IMR-90 (cell line): ENCODE results near the gene MYPN. TPM values are rescaled to one million over a fixed set of nuclear protein-coding genes. Genes with fewer than 3 reads are reported as not detected.

Source experiments
- ATAC-seq: fragments of 200-7000 bp; cut with Tn5 transposase; 2 replicates; pipeline ENCODE4 v1.9.1; 2020; ENCODE audit warnings: low read depth, mild to moderate bottlenecking, moderate library complexity
- BruUV-seq: library from RNA; stranded (reverse); fragments of 400-500 nt; replicated peaks from 2 replicates; lab custom pipeline; 2021; lab: Mats Ljungman, UMichigan
- CTCF ChIA-PET: fragments of 300-600 bp; formaldehyde crosslinking; extraction: SDS; loops from one replicate; lab custom pipeline; 2021; ENCODE audit warnings: antibody characterized with exemption; lab: Yijun Ruan, JAX
- POLR2A ChIA-PET: fragments of 300-600 bp; sonication (Branson Sonifier 250); formaldehyde crosslinking; loops from one replicate; lab custom pipeline; 2022; ENCODE audit warnings: antibody characterized with exemption; ENCODE audit not compliant: unreplicated experiment; lab: Charles Lee
- DNase-seq: peaks from one replicate; pipeline ENCODE4 v3.0.0; 2013
- H2AFZ ChIP-seq: replicated peaks from 2 replicates; pipeline ENCODE3; 2013; ENCODE audit warnings: low read length, mild to moderate bottlenecking; ENCODE audit not compliant: poor library complexity
- H2AK5ac ChIP-seq: 2 replicates; pipeline ENCODE4 v1.6.1; 2013; ENCODE audit warnings: low read depth, low read length, inconsistent platforms
- H2AK9ac ChIP-seq: replicated peaks from 2 replicates; pipeline ENCODE3; 2013; ENCODE audit warnings: mild to moderate bottlenecking, low read depth, low read length, moderate library complexity; ENCODE audit not compliant: poor library complexity
- H2BK120ac ChIP-seq: 2 replicates; pipeline ENCODE4 v1.6.1; 2013; ENCODE audit warnings: low read depth, low read length, inconsistent platforms
- H2BK15ac ChIP-seq: 3 replicates; pipeline ENCODE4 v1.6.1; 2013; ENCODE audit warnings: low read depth, low read length, inconsistent platforms
- H2BK20ac ChIP-seq: 2 replicates; pipeline ENCODE4 v1.6.1; 2013; ENCODE audit warnings: low read depth, mild to moderate bottlenecking, inconsistent platforms, low read length, moderate library complexity
- H2BK5ac ChIP-seq: 2 replicates; pipeline ENCODE4 v1.6.1; 2013; ENCODE audit warnings: mild to moderate bottlenecking, low read depth, low read length, inconsistent platforms; ENCODE audit not compliant: poor library complexity, severe bottlenecking
- H3K14ac ChIP-seq: replicated peaks from 2 replicates; pipeline ENCODE4 v1.6.1; 2013; ENCODE audit warnings: low read depth, low read length, inconsistent platforms
- H3K18ac ChIP-seq: 2 replicates; pipeline ENCODE4 v1.6.1; 2013; ENCODE audit warnings: low read depth, low read length, control low read depth
- H3K23ac ChIP-seq: 2 replicates; pipeline ENCODE4 v1.6.1; 2013; ENCODE audit warnings: low read depth, low read length, inconsistent platforms
- H3K27ac ChIP-seq: 2 replicates; pipeline ENCODE4 v1.5.1; 2013; ENCODE audit warnings: mild to moderate bottlenecking, control low read depth, low read length; ENCODE audit not compliant: insufficient read depth
- H3K27me3 ChIP-seq: 2 replicates; pipeline ENCODE4 v1.6.1; 2013; ENCODE audit warnings: low read length; ENCODE audit not compliant: control insufficient read depth, insufficient read depth
- H3K36me3 ChIP-seq: 2 replicates; pipeline ENCODE4 v1.6.1; 2013; ENCODE audit warnings: low read length, mixed read lengths; ENCODE audit not compliant: control insufficient read depth, insufficient read depth
- H3K4ac ChIP-seq: 2 replicates; pipeline ENCODE4 v1.6.1; 2013; ENCODE audit warnings: low read depth, low read length, inconsistent platforms
- H3K4me1 ChIP-seq: 2 replicates; pipeline ENCODE4 v1.6.1; 2013; ENCODE audit warnings: low read length, mixed read lengths; ENCODE audit not compliant: control insufficient read depth, insufficient read depth
- H3K4me2 ChIP-seq: 2 replicates; pipeline ENCODE4 v1.6.1; 2013; ENCODE audit warnings: low read depth, mild to moderate bottlenecking, control low read depth, low read length, moderate library complexity
- H3K4me3 ChIP-seq: 2 replicates; pipeline ENCODE4 v1.5.1; 2013; ENCODE audit warnings: low read depth, mild to moderate bottlenecking, control low read depth, low read length, moderate library complexity; ENCODE audit not compliant: insufficient read depth
- H3K56ac ChIP-seq: 2 replicates; pipeline ENCODE4 v1.6.1; 2013; ENCODE audit warnings: low read length, inconsistent platforms; ENCODE audit not compliant: insufficient read depth; ENCODE audit errors: extremely low read depth
- H3K79me1 ChIP-seq, 2 experiments: 2 replicates each; pipeline ENCODE4 v1.6.1; 2013; ENCODE audit warnings: low read length in 2 of 2, inconsistent platforms in 1 of 2, low read depth in 1 of 2
- H3K9ac ChIP-seq: 2 replicates; pipeline ENCODE4 v1.6.1; 2013; ENCODE audit warnings: low read depth, low read length, control low read depth
- H3K9me1 ChIP-seq: 2 replicates; pipeline ENCODE4 v1.6.1; 2013; ENCODE audit warnings: low read length, inconsistent platforms; ENCODE audit not compliant: insufficient read depth
- H3K9me3 ChIP-seq: 2 replicates; pipeline ENCODE4 v1.6.1; 2013; ENCODE audit warnings: low read length; ENCODE audit not compliant: control insufficient read depth, insufficient read depth
- H4K20me1 ChIP-seq: 2 replicates; pipeline ENCODE4 v1.6.1; 2013; ENCODE audit warnings: low read length, inconsistent platforms; ENCODE audit not compliant: insufficient read depth
- H4K5ac ChIP-seq: 2 replicates; pipeline ENCODE4 v1.6.1; 2013; ENCODE audit warnings: mild to moderate bottlenecking, low read depth, low read length, control low read depth
- H4K8ac ChIP-seq, 2 experiments: 2 replicates each; pipeline ENCODE4 v1.6.1; 2013; ENCODE audit warnings: low read depth in 2 of 2, low read length in 2 of 2, control low read depth in 1 of 2, inconsistent platforms in 1 of 2
- H4K91ac ChIP-seq: 2 replicates; pipeline ENCODE4 v1.6.1; 2013; ENCODE audit warnings: low read depth, low read length, inconsistent platforms; ENCODE audit not compliant: insufficient read depth
- BHLHE40 ChIP-seq: fragments of 150-350 bp; IDR thresholded peaks from 2 replicates; pipeline ENCODE4 v1.6.1; 2016; ENCODE audit warnings: mild to moderate bottlenecking, low read depth, low read length
- CEBPB ChIP-seq: IDR thresholded peaks from 2 replicates; pipeline ENCODE4 v1.6.1; 2012; ENCODE audit warnings: low read depth, low read length, improper control_type of control experiment
- CHD1 ChIP-seq: IDR thresholded peaks from 2 replicates; pipeline ENCODE4 v1.6.1; 2012; ENCODE audit warnings: low read depth, low read length, improper control_type of control experiment
- ELK1 ChIP-seq: fragments of 150-350 bp; IDR thresholded peaks from 2 replicates; pipeline ENCODE4 v1.6.1; 2016; ENCODE audit warnings: low read depth, mild to moderate bottlenecking, low read length, moderate library complexity, borderline replicate concordance
- FOS ChIP-seq: fragments of 150-350 bp; IDR thresholded peaks from 2 replicates; pipeline ENCODE4 v1.6.1; 2016; ENCODE audit warnings: low read depth, low read length
- MAFK ChIP-seq: IDR thresholded peaks from 2 replicates; pipeline ENCODE4 v1.6.1; 2012; ENCODE audit warnings: low read depth, low read length, improper control_type of control experiment
- MAZ ChIP-seq: IDR thresholded peaks from 2 replicates; pipeline ENCODE4 v1.6.1; 2012; ENCODE audit warnings: low read depth, mild to moderate bottlenecking, low read length, improper control_type of control experiment, moderate library complexity, borderline replicate concordance
- MXI1 ChIP-seq: IDR thresholded peaks from 2 replicates; pipeline ENCODE4 v1.6.1; 2012; ENCODE audit warnings: low read depth, mild to moderate bottlenecking, low read length, moderate library complexity, borderline replicate concordance
- POLR2A ChIP-seq: IDR thresholded peaks from 2 replicates; pipeline ENCODE4 v1.6.1; 2012; ENCODE audit warnings: mild to moderate bottlenecking, low read depth, low read length
- RFX5 ChIP-seq: IDR thresholded peaks from 2 replicates; pipeline ENCODE4 v1.8.0; 2012; ENCODE audit warnings: low read depth, mild to moderate bottlenecking, low read length, moderate library complexity
- SMC3 ChIP-seq: fragments of 150-350 bp; IDR thresholded peaks from 2 replicates; pipeline ENCODE4 v1.6.1; 2016; ENCODE audit warnings: low read depth, mild to moderate bottlenecking, antibody characterized with exemption, low read length, moderate library complexity
- USF2 ChIP-seq: fragments of 150-350 bp; IDR thresholded peaks from 2 replicates; pipeline ENCODE4 v1.6.1; 2017; ENCODE audit warnings: mild to moderate bottlenecking, antibody characterized with exemption, low read length, low read depth
- WGBS, 2 experiments: methylation state at CpG; one replicate each; pipeline versions ENCODE4 v1.1.5 to v1.1.7; 2013; ENCODE audit warnings: missing lambda C conversion rate in 2 of 2; ENCODE audit not compliant: insufficient read length in 1 of 2; ENCODE audit errors: extremely low coverage in 2 of 2; 5-methylcytosine and 5-hydroxymethylcytosine counted together
- dilution Hi-C: fragments of 300-500 bp; cut with HindIII; formaldehyde crosslinking; loops from one replicate; pipeline ENCODE4 v1.14.3; 2018; ENCODE audit warnings: low sequenced_read_pairs; ENCODE audit not compliant: unreplicated experiment
- in situ Hi-C: fragments of 300-500 bp; cut with MboI; formaldehyde crosslinking; loops from 3 replicates; pipeline ENCODE4 v1.14.3; 2019; ENCODE audit warnings: low sequenced_read_pairs, inconsistent platforms, mixed read lengths
- intact Hi-C: fragments of 100-400 bp; cut with micrococcal nuclease; formaldehyde crosslinking; loops from 2 replicates; pipeline ENCODE4 v1.10.0; 2022
- polyA plus RNA-seq, 3 experiments: library from polyadenylated mRNA; depleted of rRNA; stranded (reverse); fragments of >200 nt; gene quantifications; 2 replicates each; pipeline ENCODE4 v1.2.3, GENCODE V29; 2012; ENCODE audit warnings: low replicate concordance in 1 of 3
- total RNA-seq: library from RNA; depleted of rRNA; stranded (reverse); fragments of >200 nt; gene quantifications from 2 replicates; pipeline ENCODE4 v1.2.3, GENCODE V29; 2012

Gene MYPN
- total and polyA plus RNA-seq, 2 of the 4 experiments (the other 2 are of a cell fraction), result 7.8 to 13.1 TPM

GRCh38 chr10:68231817-68232251 lies 122.5 kb downstream of the MYPN start, which contains the start of gene ATOH7:
Gene ATOH7 (minus strand): TSS chr10:68232113. CDS start chr10:68231677, 436 bp downstream.
- Histone ChIP-seq H2BK120ac (peak within 1 kb of the TSS; percentile 94), H4K20me1 (no peaks in the 10 kb centered on the region), H3K9me3 (no peaks in the 10 kb centered on the region), H2AK9ac (peak within 1 kb of the TSS; percentile 94), H3K23ac (peak within 1 kb of the TSS; percentile 62), H3K36me3 (no peaks in the 10 kb centered on the region), H3K4me1 (no peaks in the 10 kb centered on the region; the same call in 1 of the 2 replicates), H3K27me3 (peaks cover 11% of the 10 kb centered on the region), H3K9ac (peak within 1 kb of the TSS; percentile 75), H2BK20ac (peak within 1 kb of the TSS; percentile 76), H3K9me1 (no peaks in the 10 kb centered on the region), H2AK5ac (no peak within 1 kb of the TSS), H3K4ac (peak within 1 kb of the TSS; percentile 85), H3K4me3 (peak within 1 kb of the TSS; percentile 63), H3K56ac (peak within 1 kb of the TSS; percentile 65; the same call in 1 of the 2 replicates), H2BK5ac (peak within 1 kb of the TSS; percentile 35), H3K14ac (peak within 1 kb of the TSS; percentile 93), H2AFZ (peak within 1 kb of the TSS; percentile 100), H4K5ac (peak within 1 kb of the TSS; percentile 58), H3K4me2 (peak within 1 kb of the TSS; percentile 97), H3K18ac (peak within 1 kb of the TSS; percentile 74), H3K79me1 (no peaks in the 10 kb centered on the region), H3K27ac (peak within 1 kb of the TSS; percentile 61), H2BK15ac (peak within 1 kb of the TSS; percentile 97; the same call in 2 of the 3 replicates), H4K8ac (peak within 1 kb of the TSS; percentile 75 to 94), H4K91ac (peak within 1 kb of the TSS; percentile 93)
- DNase-seq (peak; percentile 7), ATAC-seq (no peak)
- TF ChIP-seq MXI1, result no peak
- TF ChIP-seq CHD1, result no peak
- TF ChIP-seq BHLHE40, result no peak
- TF ChIP-seq ELK1, result no peak
- TF ChIP-seq USF2, result no peak
- TF ChIP-seq RFX5, result no peak
- no peak for TF ChIP-seq MAZ
- no peak for TF ChIP-seq FOS
- TF ChIP-seq CEBPB, result no peak
- no peak for TF ChIP-seq SMC3
- no peak for TF ChIP-seq MAFK
- TF ChIP-seq POLR2A, result no peak
- intact Hi-C loops, result no loop called here
- no TSS peak for BruUV-seq
- dilution Hi-C loops, result no loop called here
- CTCF ChIA-PET, result interaction anchor here (1.0 to 1.4 kb wide), 2 partner anchors 17 to 70 kb away, joined by 3 to 4 read pairs; no protein-coding TSS in a partner anchor
- 6% methylated on average over 3 of the region's 13 CpGs; no CpG with 5 or more reads in 1 of the 2 experiments for WGBS, 2 experiments
- in situ Hi-C loops, result no loop called here
- POLR2A ChIA-PET, result interaction anchor here (0.6 kb wide), 1 partner anchor 653 kb away, joined by 3 read pairs; no protein-coding TSS in a partner anchor
